ENCODE measurements around the gene ANXA9.

DNA sequence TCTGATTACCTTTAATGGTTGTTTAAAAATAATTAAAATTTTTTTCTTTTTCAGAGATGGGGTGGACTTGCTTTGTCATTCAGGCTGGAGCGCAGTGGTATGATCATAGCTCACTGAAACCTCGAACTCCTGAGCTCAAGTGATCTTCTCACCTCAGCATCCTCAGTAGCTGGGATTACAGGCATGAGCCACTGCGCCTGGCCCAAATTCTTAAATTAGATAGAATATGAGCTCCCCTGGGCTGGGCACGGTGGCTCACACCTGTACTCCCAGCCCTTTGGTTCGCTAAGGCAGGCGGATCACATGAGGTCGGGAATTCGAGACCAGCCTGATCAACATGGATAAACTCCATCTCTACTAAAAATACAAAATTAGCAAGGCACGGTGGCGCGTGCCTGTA lies 24.4 kb upstream of the ANXA9 start:
- TF ChIP-seq, protein P1, sequence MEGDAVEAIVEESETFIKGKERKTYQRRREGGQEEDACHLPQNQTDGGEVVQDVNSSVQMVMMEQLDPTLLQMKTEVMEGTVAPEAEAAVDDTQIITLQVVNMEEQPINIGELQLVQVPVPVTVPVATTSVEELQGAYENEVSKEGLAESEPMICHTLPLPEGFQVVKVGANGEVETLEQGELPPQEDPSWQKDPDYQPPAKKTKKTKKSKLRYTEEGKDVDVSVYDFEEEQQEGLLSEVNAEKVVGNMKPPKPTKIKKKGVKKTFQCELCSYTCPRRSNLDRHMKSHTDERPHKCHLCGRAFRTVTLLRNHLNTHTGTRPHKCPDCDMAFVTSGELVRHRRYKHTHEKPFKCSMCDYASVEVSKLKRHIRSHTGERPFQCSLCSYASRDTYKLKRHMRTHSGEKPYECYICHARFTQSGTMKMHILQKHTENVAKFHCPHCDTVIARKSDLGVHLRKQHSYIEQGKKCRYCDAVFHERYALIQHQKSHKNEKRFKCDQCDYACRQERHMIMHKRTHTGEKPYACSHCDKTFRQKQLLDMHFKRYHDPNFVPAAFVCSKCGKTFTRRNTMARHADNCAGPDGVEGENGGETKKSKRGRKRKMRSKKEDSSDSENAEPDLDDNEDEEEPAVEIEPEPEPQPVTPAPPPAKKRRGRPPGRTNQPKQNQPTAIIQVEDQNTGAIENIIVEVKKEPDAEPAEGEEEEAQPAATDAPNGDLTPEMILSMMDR (IDR thresholded peaks at IDR 0.05), result no peak
- no peak for TF ChIP-seq POLR2A (IDR thresholded peaks at IDR 0.05)

Data from suprapubic skin (tissue), 3 donors.